T-helper 1 cell treated with Interleukin-12 subunit alpha and Interleukin-12 subunit beta and Interleukin-4 antibody, amounts not matched to agents 30 μg/mL and 1 μg/mL, for 36 hours (primary cell): ENCODE results near the gene PBX1.
A peak's percentile ranks its signal among the peaks of the same experiment; 100 is the strongest.
"Not testable (repeated sequence)": the region's sequence is repeated elsewhere in the genome, so short reads cannot be mapped to it uniquely, and the experiment has no call there.

Source experiments
- H3K27ac Mint-ChIP-seq: one replicate; pipeline ENCODE4 v1.8.0; 2021; ENCODE audit warnings: mild to moderate bottlenecking, mixed read lengths
- H3K27me3 Mint-ChIP-seq: one replicate; pipeline ENCODE4 v1.8.0; 2021; ENCODE audit warnings: low read depth, mixed read lengths
- H3K36me3 Mint-ChIP-seq: one replicate; pipeline ENCODE4 v1.8.0; 2021; ENCODE audit warnings: low read depth, mixed read lengths
- H3K4me1 Mint-ChIP-seq: one replicate; pipeline ENCODE4 v1.8.0; 2021; ENCODE audit warnings: low read depth, mixed read lengths
- H3K4me3 Mint-ChIP-seq: one replicate; pipeline ENCODE4 v1.8.0; 2021; ENCODE audit warnings: mild to moderate bottlenecking, moderate library complexity, mixed read lengths
- H3K9me3 Mint-ChIP-seq: one replicate; pipeline ENCODE4 v1.8.0; 2021; ENCODE audit warnings: mixed read lengths

Gene PBX1

GRCh38 chr1:164558461-164559341 is at the start of gene PBX1:
Gene PBX1, plus strand, starts transcription at chr1:164559184.
- peak within 1 kb of the TSS; percentile 40 for H3K4me3 Mint-ChIP-seq
- peaks cover 38% of the 10 kb centered on the region for H3K27me3 Mint-ChIP-seq
- H3K9me3 Mint-ChIP-seq = no peaks in the 10 kb centered on the region
- no peak within 1 kb of the TSS for H3K27ac Mint-ChIP-seq
- H3K4me1 Mint-ChIP-seq = peaks cover 1% of the 10 kb centered on the region
- no peaks in the 10 kb centered on the region for H3K36me3 Mint-ChIP-seq

GRCh38 chr1:164510435-164510834 is 48.5 kb upstream of the PBX1 start:
- Mint-ChIP-seq H3K9me3 (peaks cover 9% of the 10 kb centered on the region), H3K36me3 (no peaks in the 10 kb centered on the region), H3K4me1 (no peaks in the 10 kb centered on the region), H3K27me3 (no peaks in the 10 kb centered on the region), H3K4me3 (no peak overlapping the region), H3K27ac (no peak overlapping the region)

- H3K27me3 Mint-ChIP-seq = no peaks in the 10 kb centered on the region
- peaks cover 9% of the 10 kb centered on the region for H3K9me3 Mint-ChIP-seq
- H3K27ac Mint-ChIP-seq = no peak overlapping the region
- H3K36me3 Mint-ChIP-seq = no peaks in the 10 kb centered on the region
- no peak overlapping the region for H3K4me3 Mint-ChIP-seq
- no peaks in the 10 kb centered on the region for H3K4me1 Mint-ChIP-seq
These were observed 47.8 kb upstream of the PBX1 start for GRCh38 chr1:164511001-164511705.

GRCh38 chr1:164515231-164515630 is 43.8 kb upstream of the PBX1 start:
- Mint-ChIP-seq H3K27me3 (no peaks in the 10 kb centered on the region), H3K27ac (no peak overlapping the region), H3K36me3 (no peaks in the 10 kb centered on the region)

GRCh38 chr1:164515711-164516331 is 43.2 kb upstream of the PBX1 start:
- Mint-ChIP-seq H3K9me3 (peaks cover under 1% of the 10 kb centered on the region), H3K4me3 (no peak overlapping the region), H3K4me1 (no peaks in the 10 kb centered on the region), H3K36me3 (no peaks in the 10 kb centered on the region), H3K27ac (no peak overlapping the region), H3K27me3 (no peaks in the 10 kb centered on the region)

More at GRCh38 chr1:164515231-164515630, 43.8 kb upstream of the PBX1 start:
- H3K4me3 Mint-ChIP-seq = no peak overlapping the region
- no peaks in the 10 kb centered on the region for H3K4me1 Mint-ChIP-seq
- H3K9me3 Mint-ChIP-seq = peaks cover 7% of the 10 kb centered on the region

GRCh38 chr1:164516591-164516990 is 42.4 kb upstream of the PBX1 start:
- Mint-ChIP-seq H3K27me3 (no peaks in the 10 kb centered on the region), H3K27ac (no peak overlapping the region), H3K4me1 (no peaks in the 10 kb centered on the region), H3K36me3 (no peaks in the 10 kb centered on the region), H3K9me3 (no peaks in the 10 kb centered on the region), H3K4me3 (no peak overlapping the region)

GRCh38 chr1:164518692-164519332 is 40.2 kb upstream of the PBX1 start:
- H3K4me3 Mint-ChIP-seq = no peak overlapping the region
- H3K27ac Mint-ChIP-seq = no peak overlapping the region
- H3K4me1 Mint-ChIP-seq = no peaks in the 10 kb centered on the region
- no peaks in the 10 kb centered on the region for H3K36me3 Mint-ChIP-seq
- H3K27me3 Mint-ChIP-seq = no peaks in the 10 kb centered on the region
- no peaks in the 10 kb centered on the region for H3K9me3 Mint-ChIP-seq

- Mint-ChIP-seq H3K4me3 (no peak overlapping the region), H3K27me3 (no peaks in the 10 kb centered on the region), H3K4me1 (no peaks in the 10 kb centered on the region), H3K9me3 (no peaks in the 10 kb centered on the region), H3K27ac (no peak overlapping the region), H3K36me3 (no peaks in the 10 kb centered on the region)
These were observed 39.6 kb upstream of the PBX1 start for GRCh38 chr1:164519426-164519825.

GRCh38 chr1:164524810-164525209 is 34.2 kb upstream of the PBX1 start:
- no peaks in the 10 kb centered on the region for H3K27me3 Mint-ChIP-seq
- no peak overlapping the region for H3K27ac Mint-ChIP-seq
- H3K9me3 Mint-ChIP-seq = peaks cover 12% of the 10 kb centered on the region
- H3K36me3 Mint-ChIP-seq = no peaks in the 10 kb centered on the region
- H3K4me1 Mint-ChIP-seq = no peaks in the 10 kb centered on the region
- no peak overlapping the region for H3K4me3 Mint-ChIP-seq

- H3K36me3 Mint-ChIP-seq = no peaks in the 10 kb centered on the region
- no peaks in the 10 kb centered on the region for H3K27me3 Mint-ChIP-seq
- H3K9me3 Mint-ChIP-seq = peaks cover 5% of the 10 kb centered on the region
- no peaks in the 10 kb centered on the region for H3K4me1 Mint-ChIP-seq
- no peak overlapping the region for H3K4me3 Mint-ChIP-seq
- H3K27ac Mint-ChIP-seq = no peak overlapping the region
These were observed 23.9 kb upstream of the PBX1 start for GRCh38 chr1:164534863-164535610.

- H3K27ac Mint-ChIP-seq, H3K27me3 Mint-ChIP-seq, H3K4me3 Mint-ChIP-seq, H3K4me1 Mint-ChIP-seq, H3K36me3 Mint-ChIP-seq: not testable (repeated sequence)
- H3K9me3 Mint-ChIP-seq = peaks cover 20% of the 10 kb centered on the region
These were observed 6.5 kb upstream of the PBX1 start for GRCh38 chr1:164552463-164552988.

- Mint-ChIP-seq H3K9me3 (peaks cover 10% of the 10 kb centered on the region), H3K4me3 (no peak overlapping the region), H3K27ac (no peak overlapping the region), H3K4me1 (peaks cover 1% of the 10 kb centered on the region), H3K27me3 (peaks cover 35% of the 10 kb centered on the region), H3K36me3 (no peaks in the 10 kb centered on the region)
These were observed 1.7 kb upstream of the PBX1 start for GRCh38 chr1:164557270-164557669.

GRCh38 chr1:164559342-164560051 is 513 bp downstream of the PBX1 start:
- Mint-ChIP-seq H3K4me1 (peaks cover 1% of the 10 kb centered on the region), H3K9me3 (no peaks in the 10 kb centered on the region), H3K27me3 (peaks cover 38% of the 10 kb centered on the region), H3K36me3 (no peaks in the 10 kb centered on the region), H3K27ac (no peak overlapping the region), H3K4me3 (peak overlapping the region; percentile 6)
